H1 (cell line): Measurements from ENCODE around the gene CNDP2. TPM values are rescaled to one million over a fixed set of nuclear protein-coding genes. Genes with fewer than 3 reads are reported as not detected.

Source experiments
- CHD2 ChIP-seq: IDR thresholded peaks from 2 replicates; pipeline ENCODE4 v1.6.1; 2012; ENCODE audit warnings: low read length, improper control_type of control experiment
- KDM5A ChIP-seq: fragments of 200-600 bp; IDR thresholded peaks from 2 replicates; pipeline ENCODE4 v1.7.1; 2012; ENCODE audit warnings: mild to moderate bottlenecking, low read length, inconsistent platforms, mixed read lengths
- RAD21 ChIP-seq, 2 experiments: IDR thresholded peaks in 1 of 2; conservative IDR thresholded peaks in 1 of 2; 2 replicates each; pipeline ENCODE4 v1.6.1; 2011; ENCODE audit warnings: low read depth in 2 of 2, low read length in 2 of 2, improper control_type of control experiment in 1 of 2, inconsistent platforms in 1 of 2, mild to moderate bottlenecking in 1 of 2, moderate library complexity in 1 of 2
- RFX5 ChIP-seq: IDR thresholded peaks from 2 replicates; pipeline ENCODE4 v1.6.1; 2011; ENCODE audit warnings: low read depth, low read length, improper control_type of control experiment, borderline replicate concordance
- SP2 ChIP-seq: IDR thresholded peaks from 2 replicates; pipeline ENCODE4 v1.6.1; 2012; ENCODE audit warnings: mild to moderate bottlenecking, low read length, inconsistent platforms
- polyA plus RNA-seq, 7 experiments: library from polyadenylated mRNA; depleted of rRNA in 3 of 7; stranded (reverse) in 5 of 7; unstranded in 2 of 7; fragments of >200 nt in 5 of 7; fragments of 200-250 nt in 2 of 7; gene quantifications; 1 replicate in 5 of 7; 2 replicates in 1 of 7; 4 replicates in 1 of 7; pipeline versions ENCODE4 v1.2.1 to v1.2.3, GENCODE V29; 2011 to 2013; ENCODE audit warnings: missing spikeins in 2 of 7, mixed read lengths in 2 of 7
- total RNA-seq: library from RNA; stranded (reverse); fragmentation: NEBNext Ultra II Directional; extraction: Animal tissue kit (Norgen Biotek cat#: 25700); gene quantifications from 2 replicates; pipeline ENCODE4 v1.2.1, GENCODE V29; 2021
- TF ChIP-seq, protein P1 (sequence below): fragments of 300-600 bp; sonication (generic); IDR thresholded peaks from 2 replicates; pipeline ENCODE4 v1.7.1; 2012; ENCODE audit warnings: low read length, moderate library complexity, mild to moderate bottlenecking, inconsistent platforms; ENCODE audit not compliant: insufficient replicate concordance
- TF ChIP-seq, protein P2 (sequence below): IDR thresholded peaks from 2 replicates; pipeline ENCODE4 v1.6.1; 2011; ENCODE audit warnings: low read length, improper control_type of control experiment

The CNDP2 gene
- total and polyA plus RNA-seq, 2 of the 8 experiments (the other 6 are each of a cell fraction or from before 2014, with no cell fraction given): 71.8 to 243 TPM

DNA sequence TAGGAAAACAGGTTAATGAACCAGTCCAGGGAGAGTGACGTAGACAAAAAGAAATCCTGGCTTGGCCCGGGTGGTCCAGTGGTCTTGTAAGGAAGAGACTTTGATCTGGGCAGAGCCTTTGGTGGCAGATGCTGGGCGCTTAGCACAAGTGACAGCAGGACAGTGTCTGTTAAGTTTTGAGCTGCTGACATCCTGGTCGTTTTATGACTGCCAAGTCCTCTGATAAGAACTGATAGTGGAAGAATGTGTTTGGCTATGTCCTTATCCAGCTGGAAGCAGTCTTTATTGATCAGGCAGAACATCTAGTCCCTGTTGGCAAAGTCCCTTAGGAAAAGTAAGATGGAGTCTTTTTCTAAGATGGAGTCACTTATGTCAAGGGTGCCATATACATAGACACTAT lies 74.1 kb downstream of the CNDP2 start (continued):
- TF ChIP-seq, protein P1, sequence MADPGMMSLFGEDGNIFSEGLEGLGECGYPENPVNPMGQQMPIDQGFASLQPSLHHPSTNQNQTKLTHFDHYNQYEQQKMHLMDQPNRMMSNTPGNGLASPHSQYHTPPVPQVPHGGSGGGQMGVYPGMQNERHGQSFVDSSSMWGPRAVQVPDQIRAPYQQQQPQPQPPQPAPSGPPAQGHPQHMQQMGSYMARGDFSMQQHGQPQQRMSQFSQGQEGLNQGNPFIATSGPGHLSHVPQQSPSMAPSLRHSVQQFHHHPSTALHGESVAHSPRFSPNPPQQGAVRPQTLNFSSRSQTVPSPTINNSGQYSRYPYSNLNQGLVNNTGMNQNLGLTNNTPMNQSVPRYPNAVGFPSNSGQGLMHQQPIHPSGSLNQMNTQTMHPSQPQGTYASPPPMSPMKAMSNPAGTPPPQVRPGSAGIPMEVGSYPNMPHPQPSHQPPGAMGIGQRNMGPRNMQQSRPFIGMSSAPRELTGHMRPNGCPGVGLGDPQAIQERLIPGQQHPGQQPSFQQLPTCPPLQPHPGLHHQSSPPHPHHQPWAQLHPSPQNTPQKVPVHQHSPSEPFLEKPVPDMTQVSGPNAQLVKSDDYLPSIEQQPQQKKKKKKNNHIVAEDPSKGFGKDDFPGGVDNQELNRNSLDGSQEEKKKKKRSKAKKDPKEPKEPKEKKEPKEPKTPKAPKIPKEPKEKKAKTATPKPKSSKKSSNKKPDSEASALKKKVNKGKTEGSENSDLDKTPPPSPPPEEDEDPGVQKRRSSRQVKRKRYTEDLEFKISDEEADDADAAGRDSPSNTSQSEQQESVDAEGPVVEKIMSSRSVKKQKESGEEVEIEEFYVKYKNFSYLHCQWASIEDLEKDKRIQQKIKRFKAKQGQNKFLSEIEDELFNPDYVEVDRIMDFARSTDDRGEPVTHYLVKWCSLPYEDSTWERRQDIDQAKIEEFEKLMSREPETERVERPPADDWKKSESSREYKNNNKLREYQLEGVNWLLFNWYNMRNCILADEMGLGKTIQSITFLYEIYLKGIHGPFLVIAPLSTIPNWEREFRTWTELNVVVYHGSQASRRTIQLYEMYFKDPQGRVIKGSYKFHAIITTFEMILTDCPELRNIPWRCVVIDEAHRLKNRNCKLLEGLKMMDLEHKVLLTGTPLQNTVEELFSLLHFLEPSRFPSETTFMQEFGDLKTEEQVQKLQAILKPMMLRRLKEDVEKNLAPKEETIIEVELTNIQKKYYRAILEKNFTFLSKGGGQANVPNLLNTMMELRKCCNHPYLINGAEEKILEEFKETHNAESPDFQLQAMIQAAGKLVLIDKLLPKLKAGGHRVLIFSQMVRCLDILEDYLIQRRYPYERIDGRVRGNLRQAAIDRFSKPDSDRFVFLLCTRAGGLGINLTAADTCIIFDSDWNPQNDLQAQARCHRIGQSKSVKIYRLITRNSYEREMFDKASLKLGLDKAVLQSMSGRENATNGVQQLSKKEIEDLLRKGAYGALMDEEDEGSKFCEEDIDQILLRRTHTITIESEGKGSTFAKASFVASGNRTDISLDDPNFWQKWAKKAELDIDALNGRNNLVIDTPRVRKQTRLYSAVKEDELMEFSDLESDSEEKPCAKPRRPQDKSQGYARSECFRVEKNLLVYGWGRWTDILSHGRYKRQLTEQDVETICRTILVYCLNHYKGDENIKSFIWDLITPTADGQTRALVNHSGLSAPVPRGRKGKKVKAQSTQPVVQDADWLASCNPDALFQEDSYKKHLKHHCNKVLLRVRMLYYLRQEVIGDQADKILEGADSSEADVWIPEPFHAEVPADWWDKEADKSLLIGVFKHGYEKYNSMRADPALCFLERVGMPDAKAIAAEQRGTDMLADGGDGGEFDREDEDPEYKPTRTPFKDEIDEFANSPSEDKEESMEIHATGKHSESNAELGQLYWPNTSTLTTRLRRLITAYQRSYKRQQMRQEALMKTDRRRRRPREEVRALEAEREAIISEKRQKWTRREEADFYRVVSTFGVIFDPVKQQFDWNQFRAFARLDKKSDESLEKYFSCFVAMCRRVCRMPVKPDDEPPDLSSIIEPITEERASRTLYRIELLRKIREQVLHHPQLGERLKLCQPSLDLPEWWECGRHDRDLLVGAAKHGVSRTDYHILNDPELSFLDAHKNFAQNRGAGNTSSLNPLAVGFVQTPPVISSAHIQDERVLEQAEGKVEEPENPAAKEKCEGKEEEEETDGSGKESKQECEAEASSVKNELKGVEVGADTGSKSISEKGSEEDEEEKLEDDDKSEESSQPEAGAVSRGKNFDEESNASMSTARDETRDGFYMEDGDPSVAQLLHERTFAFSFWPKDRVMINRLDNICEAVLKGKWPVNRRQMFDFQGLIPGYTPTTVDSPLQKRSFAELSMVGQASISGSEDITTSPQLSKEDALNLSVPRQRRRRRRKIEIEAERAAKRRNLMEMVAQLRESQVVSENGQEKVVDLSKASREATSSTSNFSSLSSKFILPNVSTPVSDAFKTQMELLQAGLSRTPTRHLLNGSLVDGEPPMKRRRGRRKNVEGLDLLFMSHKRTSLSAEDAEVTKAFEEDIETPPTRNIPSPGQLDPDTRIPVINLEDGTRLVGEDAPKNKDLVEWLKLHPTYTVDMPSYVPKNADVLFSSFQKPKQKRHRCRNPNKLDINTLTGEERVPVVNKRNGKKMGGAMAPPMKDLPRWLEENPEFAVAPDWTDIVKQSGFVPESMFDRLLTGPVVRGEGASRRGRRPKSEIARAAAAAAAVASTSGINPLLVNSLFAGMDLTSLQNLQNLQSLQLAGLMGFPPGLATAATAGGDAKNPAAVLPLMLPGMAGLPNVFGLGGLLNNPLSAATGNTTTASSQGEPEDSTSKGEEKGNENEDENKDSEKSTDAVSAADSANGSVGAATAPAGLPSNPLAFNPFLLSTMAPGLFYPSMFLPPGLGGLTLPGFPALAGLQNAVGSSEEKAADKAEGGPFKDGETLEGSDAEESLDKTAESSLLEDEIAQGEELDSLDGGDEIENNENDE: no peak
- TF ChIP-seq RAD21 (IDR thresholded peaks at IDR 0.05 in 1 of 2, conservative IDR thresholded peaks at IDR 0.05 in 1 of 2; ENCODE audit: low read depth in 2 of 2, low read length in 2 of 2) (no peak), CHD2 (no peak), SP2 (no peak), RFX5 (no peak), KDM5A (no peak)
- TF ChIP-seq, protein P2, sequence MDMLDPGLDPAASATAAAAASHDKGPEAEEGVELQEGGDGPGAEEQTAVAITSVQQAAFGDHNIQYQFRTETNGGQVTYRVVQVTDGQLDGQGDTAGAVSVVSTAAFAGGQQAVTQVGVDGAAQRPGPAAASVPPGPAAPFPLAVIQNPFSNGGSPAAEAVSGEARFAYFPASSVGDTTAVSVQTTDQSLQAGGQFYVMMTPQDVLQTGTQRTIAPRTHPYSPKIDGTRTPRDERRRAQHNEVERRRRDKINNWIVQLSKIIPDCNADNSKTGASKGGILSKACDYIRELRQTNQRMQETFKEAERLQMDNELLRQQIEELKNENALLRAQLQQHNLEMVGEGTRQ: no peak
- TF ChIP-seq, all 59 proteins: peak for 0
